Ishikawa (cell line): ENCODE data around the gene XRCC5.

Experiments
- CEBPB ChIP-seq: IDR thresholded peaks from 2 replicates; pipeline ENCODE4 v1.6.1; 2012
- CREB1 ChIP-seq: IDR thresholded peaks from 2 replicates; pipeline ENCODE4 v1.6.1; 2012; ENCODE audit warnings: low read depth
- EGR1 ChIP-seq: IDR thresholded peaks from 2 replicates; pipeline ENCODE4 v1.6.1; 2012
- EP300 ChIP-seq: IDR thresholded peaks from 2 replicates; pipeline ENCODE4 v1.6.1; 2012; ENCODE audit warnings: borderline replicate concordance
- FOXM1 ChIP-seq: IDR thresholded peaks from 2 replicates; pipeline ENCODE4 v1.6.1; 2012; ENCODE audit warnings: low read depth, borderline replicate concordance
- NFIC ChIP-seq: IDR thresholded peaks from 2 replicates; pipeline ENCODE4 v1.6.1; 2012
- RAD21 ChIP-seq: IDR thresholded peaks from 2 replicates; pipeline ENCODE4 v1.6.1; 2012; ENCODE audit warnings: low read depth
- REST ChIP-seq: IDR thresholded peaks from 2 replicates; pipeline ENCODE4 v1.6.1; 2012; ENCODE audit warnings: low read depth, mild to moderate bottlenecking
- TAF1 ChIP-seq: IDR thresholded peaks from 2 replicates; pipeline ENCODE4 v1.6.1; 2012; ENCODE audit warnings: low read depth, mild to moderate bottlenecking
- TCF12 ChIP-seq: IDR thresholded peaks from 2 replicates; pipeline ENCODE4 v1.6.1; 2012; ENCODE audit warnings: low read depth
- TEAD4 ChIP-seq: IDR thresholded peaks from 2 replicates; pipeline ENCODE4 v1.6.1; 2012
- YY1 ChIP-seq: IDR thresholded peaks from 2 replicates; pipeline ENCODE4 v1.6.1; 2012; ENCODE audit warnings: low read depth
- ZBTB7A ChIP-seq: IDR thresholded peaks from 2 replicates; pipeline ENCODE4 v1.6.1; 2012; ENCODE audit warnings: low read depth
- TF ChIP-seq, protein P1 (sequence below): IDR thresholded peaks from 2 replicates; pipeline ENCODE4 v1.6.1; 2012
- TF ChIP-seq, protein P2 (sequence below): IDR thresholded peaks from 2 replicates; pipeline ENCODE4 v1.6.1; 2012

The XRCC5 gene

GRCh38 chr2:216142540-216142939, 33.4 kb downstream of the XRCC5 start:
- TF ChIP-seq RAD21, result no peak
- no peak for TF ChIP-seq NFIC
- TF ChIP-seq CREB1, result no peak
- TF ChIP-seq, protein P1, sequence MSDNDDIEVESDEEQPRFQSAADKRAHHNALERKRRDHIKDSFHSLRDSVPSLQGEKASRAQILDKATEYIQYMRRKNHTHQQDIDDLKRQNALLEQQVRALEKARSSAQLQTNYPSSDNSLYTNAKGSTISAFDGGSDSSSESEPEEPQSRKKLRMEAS, result no peak
- no peak for TF ChIP-seq REST
- TF ChIP-seq ZBTB7A, result no peak
- no peak for TF ChIP-seq EGR1
- no peak for TF ChIP-seq EP300
- no peak for TF ChIP-seq CEBPB
- no peak for TF ChIP-seq YY1
- TF ChIP-seq FOXM1, result no peak
- TF ChIP-seq, protein P2, sequence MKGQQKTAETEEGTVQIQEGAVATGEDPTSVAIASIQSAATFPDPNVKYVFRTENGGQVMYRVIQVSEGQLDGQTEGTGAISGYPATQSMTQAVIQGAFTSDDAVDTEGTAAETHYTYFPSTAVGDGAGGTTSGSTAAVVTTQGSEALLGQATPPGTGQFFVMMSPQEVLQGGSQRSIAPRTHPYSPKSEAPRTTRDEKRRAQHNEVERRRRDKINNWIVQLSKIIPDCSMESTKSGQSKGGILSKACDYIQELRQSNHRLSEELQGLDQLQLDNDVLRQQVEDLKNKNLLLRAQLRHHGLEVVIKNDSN, result no peak
- TF ChIP-seq TAF1, result no peak
- no peak for TF ChIP-seq TEAD4
- TF ChIP-seq TCF12, result no peak

GRCh38 chr2:216144372-216144771, 35.2 kb downstream of the XRCC5 start:
- TF ChIP-seq FOXM1 (no peak), REST (no peak), TCF12 (no peak)
- TF ChIP-seq, protein P1, result no peak

DNA sequence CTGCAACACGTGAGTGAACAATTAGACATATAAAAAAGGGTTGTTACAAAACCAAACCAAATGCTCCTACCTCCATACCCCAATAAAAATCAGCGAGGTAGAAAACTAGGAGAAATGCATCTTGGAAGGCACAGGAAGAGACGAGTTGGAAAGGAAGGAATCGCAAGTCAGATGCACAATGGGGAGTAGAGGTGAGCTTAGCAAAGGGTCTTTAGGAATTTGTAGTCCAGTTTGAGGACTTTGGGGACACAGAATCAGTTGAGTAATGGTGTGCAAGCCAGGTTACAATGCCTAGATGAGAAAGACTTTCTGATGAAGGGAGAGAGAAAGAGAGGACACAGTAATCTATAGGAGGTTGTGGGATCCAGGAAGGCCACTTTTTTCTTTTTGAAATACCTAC, 35.7 kb downstream of the XRCC5 start:
- TF ChIP-seq, protein P2, result no peak
- TF ChIP-seq TCF12 (no peak), NFIC (no peak), REST (no peak), RAD21 (no peak), FOXM1 (no peak), CREB1 (no peak), CEBPB (no peak), ZBTB7A (no peak), YY1 (no peak), TAF1 (no peak), EP300 (no peak), EGR1 (no peak)
- TF ChIP-seq, protein P1, result no peak

- no peak for TF ChIP-seq EGR1
- TF ChIP-seq REST, result no peak
- no peak for TF ChIP-seq EP300
- TF ChIP-seq ZBTB7A, result no peak
- TF ChIP-seq TEAD4, result no peak
- TF ChIP-seq, protein P1, result no peak
- TF ChIP-seq FOXM1, result no peak
- no peak for TF ChIP-seq TAF1
- TF ChIP-seq NFIC, result no peak
- no peak for TF ChIP-seq TCF12
- TF ChIP-seq CREB1, result no peak
- no peak for TF ChIP-seq YY1
- no peak for TF ChIP-seq CEBPB
- TF ChIP-seq, protein P2, result no peak
These were observed 37.4 kb downstream of the XRCC5 start for GRCh38 chr2:216146573-216146972.
